ENCODE measurements around the gene HNRNPC.
"Not testable (repeated sequence)": the region's sequence is repeated elsewhere in the genome, so short reads cannot be mapped to it uniquely, and the experiment has no call there.

HNRNPC gene

GRCh38 chr14:21268617-21269251 is 508 bp downstream of the HNRNPC start:
- peak; percentile 39 for DNase-seq

GRCh38 chr14:21267886-21268616 is 1.2 kb downstream of the HNRNPC start:
- no peak for DNase-seq

- DNase-seq: no peak
Observed at GRCh38 chr14:21267431-21267845, 1.8 kb downstream of the HNRNPC start.

GRCh38 chr14:21264025-21264801 is 5.0 kb downstream of the HNRNPC start:
- DNase-seq: no peak

GRCh38 chr14:21263284-21264024 is 5.8 kb downstream of the HNRNPC start:
- no peak for DNase-seq

- no peak for DNase-seq
Observed at GRCh38 chr14:21262410-21262809, 6.8 kb downstream of the HNRNPC start.

GRCh38 chr14:21261824-21262223 is 7.4 kb downstream of the HNRNPC start:
- no peak for DNase-seq

GRCh38 chr14:21258889-21259787 is 10.1 kb downstream of the HNRNPC start:
- DNase-seq: no peak

- DNase-seq: no peak
Observed at GRCh38 chr14:21258005-21258888, 11.0 kb downstream of the HNRNPC start.

GRCh38 chr14:21257394-21257909 is 11.8 kb downstream of the HNRNPC start:
- no peak for DNase-seq

- DNase-seq: no peak
Observed at GRCh38 chr14:21256539-21257393, 12.5 kb downstream of the HNRNPC start.

- not testable (repeated sequence) for DNase-seq
Observed at GRCh38 chr14:21256102-21256447, 13.2 kb downstream of the HNRNPC start.

GRCh38 chr14:21255385-21256101 is 13.7 kb downstream of the HNRNPC start:
- no peak for DNase-seq

GRCh38 chr14:21252149-21252548 is 17.1 kb downstream of the HNRNPC start:
- no peak for DNase-seq

GRCh38 chr14:21251215-21251614 is 18.0 kb downstream of the HNRNPC start:
- no peak for DNase-seq

GRCh38 chr14:21248739-21249411 is 20.4 kb downstream of the HNRNPC start:
- no peak for DNase-seq

- no peak for DNase-seq
Observed at GRCh38 chr14:21248338-21248737, 20.9 kb downstream of the HNRNPC start.

GRCh38 chr14:21245813-21246212 is 23.4 kb downstream of the HNRNPC start:
- DNase-seq: no peak

GRCh38 chr14:21244544-21244943 is 24.7 kb downstream of the HNRNPC start:
- no peak for DNase-seq
